ENCODE results near the gene IRF2BP1. TPM values are rescaled to one million over a fixed set of nuclear protein-coding genes. Genes with fewer than 3 reads are reported as not detected.
A peak's percentile ranks its signal among the peaks of the same experiment; 100 is the strongest.

The IRF2BP1 gene, protein sequence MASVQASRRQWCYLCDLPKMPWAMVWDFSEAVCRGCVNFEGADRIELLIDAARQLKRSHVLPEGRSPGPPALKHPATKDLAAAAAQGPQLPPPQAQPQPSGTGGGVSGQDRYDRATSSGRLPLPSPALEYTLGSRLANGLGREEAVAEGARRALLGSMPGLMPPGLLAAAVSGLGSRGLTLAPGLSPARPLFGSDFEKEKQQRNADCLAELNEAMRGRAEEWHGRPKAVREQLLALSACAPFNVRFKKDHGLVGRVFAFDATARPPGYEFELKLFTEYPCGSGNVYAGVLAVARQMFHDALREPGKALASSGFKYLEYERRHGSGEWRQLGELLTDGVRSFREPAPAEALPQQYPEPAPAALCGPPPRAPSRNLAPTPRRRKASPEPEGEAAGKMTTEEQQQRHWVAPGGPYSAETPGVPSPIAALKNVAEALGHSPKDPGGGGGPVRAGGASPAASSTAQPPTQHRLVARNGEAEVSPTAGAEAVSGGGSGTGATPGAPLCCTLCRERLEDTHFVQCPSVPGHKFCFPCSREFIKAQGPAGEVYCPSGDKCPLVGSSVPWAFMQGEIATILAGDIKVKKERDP
- 14.0 TPM for polyA plus RNA-seq (2013, experiment 1 of 2)
- 14.4 TPM for polyA plus RNA-seq (2013, experiment 2 of 2)

DNA sequence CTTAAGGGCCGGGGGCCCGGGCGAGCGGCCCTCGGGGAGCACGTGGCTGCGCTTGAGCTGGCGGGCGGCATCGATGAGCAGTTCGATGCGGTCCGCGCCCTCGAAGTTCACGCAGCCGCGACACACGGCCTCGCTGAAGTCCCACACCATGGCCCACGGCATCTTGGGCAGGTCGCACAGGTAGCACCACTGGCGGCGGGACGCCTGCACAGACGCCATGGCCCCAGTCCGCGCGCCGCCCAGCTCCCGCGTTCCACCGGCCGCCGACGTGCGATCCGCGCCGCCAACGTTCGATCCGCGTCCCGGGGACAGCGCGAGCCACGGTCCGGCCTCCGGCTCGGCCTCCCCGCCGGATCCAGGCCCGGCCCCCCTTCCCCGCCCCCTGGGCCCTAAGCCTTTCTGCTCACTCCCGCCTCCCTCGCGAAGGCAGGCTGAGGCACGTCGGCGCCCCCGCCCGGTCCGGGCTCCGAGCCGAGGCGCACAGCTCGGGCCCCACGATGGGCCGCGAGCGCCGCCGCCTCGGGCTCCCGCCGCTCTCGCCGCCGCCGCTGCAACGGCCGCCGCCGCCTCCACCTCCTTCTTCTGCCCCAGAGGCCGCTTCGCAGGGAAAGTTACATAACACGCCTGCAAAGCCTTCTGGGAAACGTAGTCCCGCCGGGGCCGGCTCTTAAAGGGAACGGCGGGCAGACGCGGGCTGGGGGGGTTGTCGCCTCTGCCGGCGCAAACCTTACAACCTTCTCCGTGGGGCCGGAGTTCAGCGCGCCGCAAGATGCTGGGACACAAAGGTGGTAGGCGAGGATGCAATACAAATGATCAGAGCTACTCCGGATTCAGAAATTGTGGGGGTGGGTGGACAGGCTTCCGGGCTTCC is at the start of gene IRF2BP1:
Gene IRF2BP1 (minus strand): TSS at position 586 of the 871 bp plus-strand sequence. CDS start 367 bp downstream, at position 219.
- Histone ChIP-seq H2AK5ac (ENCODE audit: low read depth, low read length) (peak within 1 kb of the TSS; percentile 98), H4K8ac (ENCODE audit: low read depth, low read length) (peak within 1 kb of the TSS; percentile 68), H3K79me1 (ENCODE audit: low read depth, low read length) (peaks cover 13% of the 10 kb centered on the region), H2BK12ac (ENCODE audit: low read length) (peak within 1 kb of the TSS; percentile 58), H3K4me1 (ENCODE audit: control insufficient read depth in 2 of 2, insufficient read depth in 1 of 2, low read depth in 1 of 2, low read length in 2 of 2) (peaks cover 8 to 18% of the 10 kb centered on the region in 2 donors), H3K4me2 (ENCODE audit: insufficient read depth, low read length, poor library complexity, severe bottlenecking) (peak within 1 kb of the TSS; percentile 94), H3K4ac (ENCODE audit: low read length) (peak within 1 kb of the TSS; percentile 4), H3K14ac (ENCODE audit: low read length) (no peak within 1 kb of the TSS), H2BK120ac (ENCODE audit: low read depth, low read length) (no peak within 1 kb of the TSS), H3K4me3 (ENCODE audit: low read length in 2 of 2) (peak within 1 kb of the TSS; percentile 89 to 98), H3K36me3 (replicated peaks in 1 of 2; ENCODE audit: control insufficient read depth in 2 of 2, insufficient read depth in 2 of 2, low read length in 2 of 2) (peaks cover 8 to 21% of the 10 kb centered on the region in 2 donors), H3K9me3 (replicated peaks in 1 of 2; ENCODE audit: control insufficient read depth in 2 of 2, insufficient read depth in 1 of 2, low read depth in 1 of 2, low read length in 2 of 2) (peaks cover 0 to 4% of the 10 kb centered on the region in 2 donors), H4K91ac (ENCODE audit: low read depth, low read length, poor library complexity) (no peak within 1 kb of the TSS), H3K27me3 (ENCODE audit: control insufficient read depth in 3 of 3, insufficient read depth in 3 of 3, low read depth in 1 of 3, low read length in 3 of 3) (no peaks in the 10 kb centered on the region), H2BK15ac (ENCODE audit: low read length) (peak within 1 kb of the TSS; percentile 26), H3K27ac (replicated peaks; ENCODE audit: low read length) (peak within 1 kb of the TSS; percentile 85), H3K23ac (ENCODE audit: low read depth, low read length, poor library complexity) (peak within 1 kb of the TSS; percentile 98), H2BK5ac (ENCODE audit: low read length) (peak within 1 kb of the TSS; percentile 95), H2AFZ (ENCODE audit: low read length) (peak within 1 kb of the TSS; percentile 93), H3K18ac (ENCODE audit: low read length) (peak within 1 kb of the TSS; percentile 95), H3K9ac (ENCODE audit: low read depth, low read length, poor library complexity) (peak within 1 kb of the TSS; percentile 97)
- no CpG with 5 or more reads among the region's 107 CpGs for WGBS, 2 donors (ENCODE audit: extremely low coverage in 2 of 2, insufficient read length in 2 of 2, insufficient replicate concordance in 1 of 2)
- peak; percentile 92 for DNase-seq (ENCODE audit: low spot score)

DNA sequence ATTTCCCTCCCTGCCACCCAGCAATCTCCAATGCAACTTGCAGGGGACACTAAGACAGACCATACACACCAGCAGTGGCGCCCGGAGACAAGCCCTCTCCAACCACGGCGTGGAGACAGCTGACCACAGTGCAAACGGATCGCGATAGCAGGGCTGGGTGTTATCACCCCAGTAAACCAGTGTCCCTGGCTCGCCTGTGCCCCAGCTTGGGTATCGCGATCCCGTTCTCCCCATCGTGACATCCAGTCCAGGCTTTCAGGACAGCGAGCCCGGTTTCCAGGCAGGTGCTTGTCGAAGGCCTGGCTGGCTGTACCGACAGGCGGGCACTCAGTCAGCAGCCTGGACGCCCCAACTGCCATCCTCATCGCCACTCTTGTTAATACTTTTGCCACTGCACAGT is 49.3 kb upstream of the IRF2BP1 start:
- peak overlapping the region; percentile 25 for H4K8ac ChIP-seq (ENCODE audit: low read depth, low read length)
- peaks cover 0 to 5% of the 10 kb centered on the region in 2 donors for H3K4me1 ChIP-seq (ENCODE audit: control insufficient read depth in 2 of 2, insufficient read depth in 1 of 2, low read depth in 1 of 2, low read length in 2 of 2)
- H3K4ac ChIP-seq (ENCODE audit: low read length) = no peak overlapping the region
- no peak overlapping the region for H2BK5ac ChIP-seq (ENCODE audit: low read length)
- H3K4me3 ChIP-seq (ENCODE audit: low read length in 2 of 2) = no peak overlapping the region
- DNase-seq (ENCODE audit: low spot score) = no peak
- H2BK15ac ChIP-seq (ENCODE audit: low read length) = no peak overlapping the region
- peak overlapping the region; percentile 54 for H3K9ac ChIP-seq (ENCODE audit: low read depth, low read length, poor library complexity)
- peak overlapping the region; percentile 83 for H3K18ac ChIP-seq (ENCODE audit: low read length)
- H2BK120ac ChIP-seq (ENCODE audit: low read depth, low read length) = no peak overlapping the region
- peak overlapping the region; percentile 59 for H3K14ac ChIP-seq (ENCODE audit: low read length)
- no peak overlapping the region for H2AFZ ChIP-seq (ENCODE audit: low read length)
- H4K91ac ChIP-seq (ENCODE audit: low read depth, low read length, poor library complexity) = peak overlapping the region; percentile 7
- H3K9me3 ChIP-seq (replicated peaks in 1 of 2; ENCODE audit: control insufficient read depth in 2 of 2, insufficient read depth in 1 of 2, low read depth in 1 of 2, low read length in 2 of 2) = no peaks in the 10 kb centered on the region
- peak overlapping the region; percentile 82 for H2AK5ac ChIP-seq (ENCODE audit: low read depth, low read length)
- H3K27ac ChIP-seq (replicated peaks; ENCODE audit: low read length) = no peak overlapping the region
- H3K23ac ChIP-seq (ENCODE audit: low read depth, low read length, poor library complexity) = peak overlapping the region; percentile 86
- peaks cover 0 to 2% (median 0%) of the 10 kb centered on the region in 3 experiments for H3K27me3 ChIP-seq (ENCODE audit: control insufficient read depth in 3 of 3, insufficient read depth in 3 of 3, low read depth in 1 of 3, low read length in 3 of 3)
- H3K4me2 ChIP-seq (ENCODE audit: insufficient read depth, low read length, poor library complexity, severe bottlenecking) = no peak overlapping the region
- no peaks in the 10 kb centered on the region for H3K79me1 ChIP-seq (ENCODE audit: low read depth, low read length)
- H3K36me3 ChIP-seq (replicated peaks in 1 of 2; ENCODE audit: control insufficient read depth in 2 of 2, insufficient read depth in 2 of 2, low read length in 2 of 2) = peaks cover 7 to 40% of the 10 kb centered on the region in 2 donors
- no CpG with 5 or more reads among the region's 19 CpGs for WGBS, 2 donors (ENCODE audit: extremely low coverage in 2 of 2, insufficient read length in 2 of 2, insufficient replicate concordance in 1 of 2)
- no peak overlapping the region for H2BK12ac ChIP-seq (ENCODE audit: low read length)

DNA sequence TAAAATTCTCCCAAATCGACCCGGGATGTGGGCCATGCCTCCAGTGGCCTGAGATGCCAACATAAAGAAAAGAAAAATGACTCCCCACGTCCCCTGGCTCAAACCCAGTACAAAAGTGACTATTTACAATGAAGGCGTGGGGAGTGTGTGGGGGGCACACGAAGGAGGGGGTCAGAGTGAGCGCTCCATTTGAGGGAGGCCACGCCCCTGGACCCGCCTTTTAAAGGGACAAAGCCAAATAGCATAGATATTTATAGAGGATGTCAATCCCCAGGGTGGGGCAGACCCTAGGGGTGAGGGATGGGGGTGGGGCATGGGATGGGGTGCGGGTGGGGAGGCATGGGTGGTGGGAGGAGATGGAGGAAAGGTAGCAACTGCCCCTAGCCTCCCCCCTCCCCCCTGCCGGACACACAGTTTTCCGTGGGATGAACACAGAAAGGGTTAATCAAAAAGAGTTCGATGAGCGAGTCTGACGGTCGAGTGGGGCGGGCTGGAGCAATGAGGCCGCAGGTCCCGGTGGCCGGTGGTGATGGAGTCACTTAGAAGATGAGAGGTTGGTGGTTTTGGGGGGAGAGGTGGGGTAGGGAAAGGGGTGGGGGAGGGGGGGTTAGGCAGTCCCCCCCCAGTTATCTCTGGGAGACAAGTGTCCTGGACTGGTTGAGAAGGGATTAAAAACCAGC is 48.8 kb upstream of the IRF2BP1 start:
- WGBS, 2 donors (ENCODE audit: extremely low coverage in 2 of 2, insufficient read length in 2 of 2, insufficient replicate concordance in 1 of 2) = no CpG with 5 or more reads among the region's 19 CpGs
- Histone ChIP-seq H4K8ac (ENCODE audit: low read depth, low read length) (no peak overlapping the region), H3K9ac (ENCODE audit: low read depth, low read length, poor library complexity) (peak overlapping the region; percentile 54), H3K14ac (ENCODE audit: low read length) (peak overlapping the region; percentile 59), H3K4me3 (ENCODE audit: low read length in 2 of 2) (no peak overlapping the region), H3K4ac (ENCODE audit: low read length) (no peak overlapping the region), H3K27me3 (ENCODE audit: control insufficient read depth in 3 of 3, insufficient read depth in 3 of 3, low read depth in 1 of 3, low read length in 3 of 3) (peaks cover 0 to 2% (median 0%) of the 10 kb centered on the region in 3 experiments), H4K91ac (ENCODE audit: low read depth, low read length, poor library complexity) (no peak overlapping the region), H3K79me1 (ENCODE audit: low read depth, low read length) (no peaks in the 10 kb centered on the region), H3K18ac (ENCODE audit: low read length) (no peak overlapping the region), H2BK120ac (ENCODE audit: low read depth, low read length) (no peak overlapping the region), H3K9me3 (replicated peaks in 1 of 2; ENCODE audit: control insufficient read depth in 2 of 2, insufficient read depth in 1 of 2, low read depth in 1 of 2, low read length in 2 of 2) (no peaks in the 10 kb centered on the region), H2BK15ac (ENCODE audit: low read length) (no peak overlapping the region), H3K23ac (ENCODE audit: low read depth, low read length, poor library complexity) (no peak overlapping the region), H2BK12ac (ENCODE audit: low read length) (no peak overlapping the region), H2BK5ac (ENCODE audit: low read length) (no peak overlapping the region), H3K4me1 (ENCODE audit: control insufficient read depth in 2 of 2, insufficient read depth in 1 of 2, low read depth in 1 of 2, low read length in 2 of 2) (peaks cover 0 to 5% of the 10 kb centered on the region in 2 donors), H2AK5ac (ENCODE audit: low read depth, low read length) (no peak overlapping the region), H2AFZ (ENCODE audit: low read length) (no peak overlapping the region), H3K36me3 (replicated peaks in 1 of 2; ENCODE audit: control insufficient read depth in 2 of 2, insufficient read depth in 2 of 2, low read length in 2 of 2) (peaks cover 6 to 37% of the 10 kb centered on the region in 2 donors), H3K27ac (replicated peaks; ENCODE audit: low read length) (no peak overlapping the region), H3K4me2 (ENCODE audit: insufficient read depth, low read length, poor library complexity, severe bottlenecking) (no peak overlapping the region)
- no peak for DNase-seq (ENCODE audit: low spot score)

Data from neuronal stem cell (in vitro differentiated cells).